Hepatocyte (in vitro differentiated cells): Measurements from ENCODE around the gene CLIP3. TPM values are rescaled to one million over a fixed set of nuclear protein-coding genes. Genes with fewer than 3 reads are reported as not detected.

Experiments used
- DNase-seq: peaks from one replicate; pipeline ENCODE4 v3.0.0-alpha.2; 2016; ENCODE audit warnings: low spot score
- H2AFZ ChIP-seq: fragments of 200-600 bp; sonication (generic); 2 replicates; pipeline ENCODE4 v1.6.0; 2016; ENCODE audit warnings: antibody characterized with exemption, mild to moderate bottlenecking
- H3K27ac ChIP-seq: fragments of 200-600 bp; sonication (generic); 2 replicates; pipeline ENCODE4 v1.5.1; 2016; ENCODE audit warnings: mild to moderate bottlenecking
- H3K27me3 ChIP-seq: fragments of 200-600 bp; sonication (generic); 2 replicates; pipeline ENCODE4 v1.6.1; 2016
- H3K36me3 ChIP-seq: fragments of 200-600 bp; sonication (generic); replicated peaks from 2 replicates; pipeline ENCODE4 v1.5.1; 2016; ENCODE audit warnings: low read depth; ENCODE audit not compliant: insufficient read depth
- H3K4me1 ChIP-seq: fragments of 200-600 bp; sonication (generic); 2 replicates; pipeline ENCODE4 v1.5.1; 2016; ENCODE audit warnings: mild to moderate bottlenecking, moderate library complexity; ENCODE audit not compliant: insufficient read depth
- H3K4me2 ChIP-seq: fragments of 200-600 bp; sonication (generic); 2 replicates; pipeline ENCODE4 v1.6.0; 2016
- H3K4me3 ChIP-seq: fragments of 200-600 bp; sonication (generic); 2 replicates; pipeline ENCODE4 v1.5.1; 2016; ENCODE audit warnings: mild to moderate bottlenecking
- H3K79me2 ChIP-seq: fragments of 200-600 bp; sonication (generic); 2 replicates; pipeline ENCODE4 v1.6.0; 2017; ENCODE audit warnings: mild to moderate bottlenecking
- H3K9me2 ChIP-seq: fragments of 200-600 bp; sonication (generic); replicated peaks from 2 replicates; pipeline ENCODE4 v1.6.0; 2017; ENCODE audit warnings: mild to moderate bottlenecking; ENCODE audit not compliant: insufficient read depth
- H3K9me3 ChIP-seq: fragments of 200-600 bp; sonication (generic); 2 replicates; pipeline ENCODE4 v1.5.1; 2016; ENCODE audit warnings: low read depth, mild to moderate bottlenecking
- H4K20me1 ChIP-seq: fragments of 200-600 bp; sonication (generic); 2 replicates; pipeline ENCODE4 v1.6.0; 2016; ENCODE audit warnings: mild to moderate bottlenecking; ENCODE audit not compliant: insufficient read depth, poor library complexity, severe bottlenecking
- EZH2 ChIP-seq: fragments of 200-600 bp; sonication (generic); IDR thresholded peaks from 2 replicates; pipeline ENCODE4 v1.6.1; 2016; ENCODE audit warnings: antibody characterized with exemption, mild to moderate bottlenecking, borderline replicate concordance
- EZH2phosphoT487 ChIP-seq: fragments of 200-600 bp; sonication (generic); IDR thresholded peaks from one replicate; pipeline ENCODE4 v1.6.1; 2018; ENCODE audit warnings: antibody characterized with exemption, mild to moderate bottlenecking, low read depth, moderate library complexity; ENCODE audit not compliant: unreplicated experiment, severe bottlenecking
- WGBS: methylation state at CpG from one replicate; pipeline ENCODE4 v1.1.6; 2016; ENCODE audit warnings: low lambda C conversion rate; ENCODE audit errors: missing lambda C conversion rate; 5-methylcytosine and 5-hydroxymethylcytosine counted together
- polyA plus RNA-seq: library from polyadenylated mRNA; unstranded; fragments of >200 nt; fragmentation: Nextera tagmentation; extraction: Ambion mirVana; gene quantifications from 2 replicates; pipeline ENCODE4 v1.2.1, GENCODE V29; 2016
- total RNA-seq: library from RNA; depleted of rRNA; stranded (reverse); fragments of >200 nt; gene quantifications from 2 replicates; pipeline ENCODE4 v1.2.3, GENCODE V29; 2014
- TF ChIP-seq, protein P1 (sequence below): fragments of 200-600 bp; sonication (generic); IDR thresholded peaks from 2 replicates; pipeline ENCODE4 v1.5.1; 2016; ENCODE audit warnings: antibody characterized with exemption, mild to moderate bottlenecking; ENCODE audit not compliant: poor library complexity

The CLIP3 gene, protein sequence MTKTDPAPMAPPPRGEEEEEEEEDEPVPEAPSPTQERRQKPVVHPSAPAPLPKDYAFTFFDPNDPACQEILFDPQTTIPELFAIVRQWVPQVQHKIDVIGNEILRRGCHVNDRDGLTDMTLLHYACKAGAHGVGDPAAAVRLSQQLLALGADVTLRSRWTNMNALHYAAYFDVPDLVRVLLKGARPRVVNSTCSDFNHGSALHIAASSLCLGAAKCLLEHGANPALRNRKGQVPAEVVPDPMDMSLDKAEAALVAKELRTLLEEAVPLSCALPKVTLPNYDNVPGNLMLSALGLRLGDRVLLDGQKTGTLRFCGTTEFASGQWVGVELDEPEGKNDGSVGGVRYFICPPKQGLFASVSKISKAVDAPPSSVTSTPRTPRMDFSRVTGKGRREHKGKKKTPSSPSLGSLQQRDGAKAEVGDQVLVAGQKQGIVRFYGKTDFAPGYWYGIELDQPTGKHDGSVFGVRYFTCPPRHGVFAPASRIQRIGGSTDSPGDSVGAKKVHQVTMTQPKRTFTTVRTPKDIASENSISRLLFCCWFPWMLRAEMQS
- total RNA-seq (5.1 and 12.8 TPM in 2 replicates), polyA plus RNA-seq (19.5 and 21.8 TPM in 2 replicates)

DNA sequence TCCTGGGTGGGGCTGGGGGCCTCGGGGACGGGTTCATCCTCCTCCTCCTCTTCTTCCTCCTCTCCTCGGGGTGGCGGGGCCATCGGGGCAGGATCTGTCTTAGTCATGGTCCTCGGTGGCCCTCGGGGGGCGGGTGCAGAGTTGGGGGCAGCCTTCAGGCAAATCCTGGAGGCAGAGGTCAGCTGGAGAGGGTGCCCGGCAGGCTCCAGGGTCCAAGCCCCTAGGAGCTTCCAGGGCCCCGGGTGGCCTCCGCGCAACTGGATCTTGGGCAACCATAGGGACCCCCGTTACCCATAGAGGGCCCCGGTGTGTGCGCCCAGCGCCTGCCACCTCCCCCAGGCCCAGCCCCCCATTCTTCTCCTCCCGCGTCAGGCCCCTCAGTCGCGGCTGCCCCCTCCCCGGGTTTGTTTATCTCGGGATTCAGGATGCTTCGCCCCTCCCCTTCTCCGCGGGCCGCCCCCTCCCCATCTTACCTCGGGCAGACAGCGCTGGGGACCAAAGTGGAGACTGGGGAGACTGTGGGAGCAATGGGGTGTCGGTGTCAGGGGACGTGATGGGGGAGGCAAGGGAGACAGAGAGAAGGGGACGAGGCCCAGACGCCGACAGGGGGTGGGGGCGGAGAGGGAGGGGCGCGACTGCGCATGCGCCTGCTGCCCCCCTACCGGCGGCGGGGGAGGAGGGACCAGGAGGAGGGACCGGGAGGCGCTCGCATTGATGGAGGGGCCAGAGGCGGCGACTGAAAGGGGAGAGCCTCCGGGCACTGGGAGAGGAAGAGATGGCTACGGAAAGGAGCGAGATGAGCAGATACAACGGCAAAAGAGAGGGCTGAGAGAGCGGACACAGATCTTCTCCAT lies at the start of gene CLIP3:
Gene CLIP3 (minus strand): TSS at position 623 of the 854 bp plus-strand sequence. CDS start 516 bp downstream, at position 107.
- no peaks in the 10 kb centered on the region for H3K36me3 ChIP-seq
- H2AFZ ChIP-seq = peak within 1 kb of the TSS; percentile 75
- H3K4me2 ChIP-seq = peak within 1 kb of the TSS; percentile 87
- no peaks in the 10 kb centered on the region for H3K9me3 ChIP-seq
- H3K79me2 ChIP-seq = peaks cover 2% of the 10 kb centered on the region
- no peaks in the 10 kb centered on the region for H3K27me3 ChIP-seq
- peaks cover 3% of the 10 kb centered on the region for H3K4me1 ChIP-seq
- no peaks in the 10 kb centered on the region for H3K9me2 ChIP-seq
- WGBS = 7% methylated on average over 10 of the region's 51 CpGs
- H3K4me3 ChIP-seq = peak within 1 kb of the TSS; percentile 94
- no peaks in the 10 kb centered on the region for H4K20me1 ChIP-seq
- H3K27ac ChIP-seq = peak within 1 kb of the TSS; percentile 22
- DNase-seq = peak; percentile 79
- no peak for TF ChIP-seq EZH2phosphoT487
- TF ChIP-seq, protein P1, sequence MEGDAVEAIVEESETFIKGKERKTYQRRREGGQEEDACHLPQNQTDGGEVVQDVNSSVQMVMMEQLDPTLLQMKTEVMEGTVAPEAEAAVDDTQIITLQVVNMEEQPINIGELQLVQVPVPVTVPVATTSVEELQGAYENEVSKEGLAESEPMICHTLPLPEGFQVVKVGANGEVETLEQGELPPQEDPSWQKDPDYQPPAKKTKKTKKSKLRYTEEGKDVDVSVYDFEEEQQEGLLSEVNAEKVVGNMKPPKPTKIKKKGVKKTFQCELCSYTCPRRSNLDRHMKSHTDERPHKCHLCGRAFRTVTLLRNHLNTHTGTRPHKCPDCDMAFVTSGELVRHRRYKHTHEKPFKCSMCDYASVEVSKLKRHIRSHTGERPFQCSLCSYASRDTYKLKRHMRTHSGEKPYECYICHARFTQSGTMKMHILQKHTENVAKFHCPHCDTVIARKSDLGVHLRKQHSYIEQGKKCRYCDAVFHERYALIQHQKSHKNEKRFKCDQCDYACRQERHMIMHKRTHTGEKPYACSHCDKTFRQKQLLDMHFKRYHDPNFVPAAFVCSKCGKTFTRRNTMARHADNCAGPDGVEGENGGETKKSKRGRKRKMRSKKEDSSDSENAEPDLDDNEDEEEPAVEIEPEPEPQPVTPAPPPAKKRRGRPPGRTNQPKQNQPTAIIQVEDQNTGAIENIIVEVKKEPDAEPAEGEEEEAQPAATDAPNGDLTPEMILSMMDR = no peak
- TF ChIP-seq EZH2 = no peak

DNA sequence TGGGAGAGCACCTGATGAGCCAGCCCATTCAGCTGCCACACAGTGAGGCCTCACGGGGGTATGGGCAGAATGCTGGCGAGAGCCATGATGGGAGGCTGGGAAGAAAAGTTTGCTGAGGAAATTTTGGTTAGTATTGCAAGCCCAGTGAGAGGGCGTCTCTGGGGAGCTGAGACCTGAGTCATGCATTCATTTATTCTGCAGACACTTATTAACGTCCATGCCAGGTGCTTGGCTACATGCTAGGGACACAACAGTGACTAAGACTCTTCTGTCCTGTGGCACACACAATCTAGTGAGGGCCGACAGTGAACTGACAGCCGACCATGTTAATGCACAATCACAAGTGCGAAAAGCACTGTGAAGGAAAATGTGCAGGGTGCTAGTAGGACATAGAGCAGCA lies 49.2 kb upstream of the CLIP3 start:
- no peaks in the 10 kb centered on the region for H3K36me3 ChIP-seq
- TF ChIP-seq, protein P1 = no peak
- TF ChIP-seq EZH2 = no peak
- TF ChIP-seq EZH2phosphoT487 = no peak
- no peak overlapping the region for H2AFZ ChIP-seq
- no peak for DNase-seq
- no peaks in the 10 kb centered on the region for H3K9me3 ChIP-seq
- H3K9me2 ChIP-seq = no peaks in the 10 kb centered on the region
- no peaks in the 10 kb centered on the region for H3K79me2 ChIP-seq
- H3K4me3 ChIP-seq = no peak overlapping the region
- no peak overlapping the region for H3K4me2 ChIP-seq
- H3K27ac ChIP-seq = no peak overlapping the region
- no peaks in the 10 kb centered on the region for H4K20me1 ChIP-seq
- no peaks in the 10 kb centered on the region for H3K27me3 ChIP-seq
- 95% methylated on average over 7 of the region's 7 CpGs for WGBS
- H3K4me1 ChIP-seq = no peaks in the 10 kb centered on the region

DNA sequence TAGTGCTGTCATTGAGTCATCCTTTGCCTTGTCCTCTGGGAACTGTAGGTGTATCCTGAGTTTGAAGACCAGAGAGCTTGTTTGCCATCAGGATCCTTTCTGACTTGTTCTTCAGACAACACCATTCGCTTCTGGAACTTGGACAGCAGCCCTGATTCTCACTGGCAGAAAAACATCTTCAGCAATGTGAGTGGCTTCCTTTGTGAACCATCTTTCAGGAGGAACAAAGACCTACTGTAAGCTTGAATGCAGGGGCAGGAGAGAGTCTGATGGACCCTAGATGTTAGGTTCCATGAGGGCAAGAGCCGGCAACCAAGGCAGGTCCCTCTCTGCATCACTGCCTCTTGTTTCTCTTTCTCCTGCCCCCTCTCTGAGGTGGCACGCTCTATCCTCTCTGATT lies 48.7 kb upstream of the CLIP3 start:
- Histone ChIP-seq H2AFZ (no peak overlapping the region), H3K4me3 (no peak overlapping the region), H3K9me3 (no peaks in the 10 kb centered on the region), H3K27me3 (no peaks in the 10 kb centered on the region), H3K27ac (no peak overlapping the region), H3K36me3 (no peaks in the 10 kb centered on the region), H4K20me1 (no peaks in the 10 kb centered on the region), H3K9me2 (no peaks in the 10 kb centered on the region), H3K4me1 (no peaks in the 10 kb centered on the region), H3K4me2 (no peak overlapping the region), H3K79me2 (no peaks in the 10 kb centered on the region)
- DNase-seq = no peak
- WGBS = 99% methylated on average over 3 of the region's 3 CpGs
- TF ChIP-seq EZH2phosphoT487 (no peak), EZH2 (no peak)
- TF ChIP-seq, protein P1 = no peak
